CMK (cell line): ENCODE results near the gene FAP.
A peak's percentile ranks its signal among the peaks of the same experiment; 100 is the strongest.

Source experiments
- DNase-seq: peaks from one replicate; pipeline ENCODE4 v3.0.0-alpha.2; 2010; ENCODE audit warnings: low read depth

Gene FAP

GRCh38 chr2:162243294-162243693 lies at the start of gene FAP:
Gene FAP, minus strand, starts transcription at chr2:162243445. Its CDS starts 118 bp downstream, at chr2:162243327.
- no peak for DNase-seq

GRCh38 chr2:162291748-162292147 lies 48.5 kb upstream of the FAP start:
- no peak for DNase-seq

GRCh38 chr2:162282765-162283425 lies 39.6 kb upstream of the FAP start:
- DNase-seq: no peak

DNA sequence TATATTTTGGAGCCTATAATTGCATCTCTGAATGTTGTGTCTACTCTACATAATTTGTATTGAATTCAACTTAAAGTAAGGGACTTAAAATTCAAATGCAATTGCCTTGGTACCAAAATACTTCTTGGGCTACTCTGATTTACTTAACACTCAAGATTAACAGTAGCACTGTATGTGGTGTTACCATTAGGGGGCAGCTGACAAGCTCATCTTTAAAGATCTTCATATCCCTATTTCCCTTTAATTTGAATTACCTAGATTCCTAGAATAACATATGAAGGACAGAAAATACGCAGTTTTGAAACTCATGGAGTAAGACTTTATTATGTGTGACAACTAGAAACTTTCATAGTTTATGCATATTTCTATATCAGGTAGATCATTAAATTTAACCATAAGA lies 37.4 kb upstream of the FAP start:
- DNase-seq: no peak

- DNase-seq: no peak
These were observed 34.1 kb upstream of the FAP start for GRCh38 chr2:162277381-162277780.

GRCh38 chr2:162267996-162268395 lies 24.8 kb upstream of the FAP start:
- DNase-seq: no peak

GRCh38 chr2:162267496-162267895 lies 24.3 kb upstream of the FAP start:
- no peak for DNase-seq

- DNase-seq: no peak
These were observed 23.2 kb upstream of the FAP start for GRCh38 chr2:162266460-162266760.

DNA sequence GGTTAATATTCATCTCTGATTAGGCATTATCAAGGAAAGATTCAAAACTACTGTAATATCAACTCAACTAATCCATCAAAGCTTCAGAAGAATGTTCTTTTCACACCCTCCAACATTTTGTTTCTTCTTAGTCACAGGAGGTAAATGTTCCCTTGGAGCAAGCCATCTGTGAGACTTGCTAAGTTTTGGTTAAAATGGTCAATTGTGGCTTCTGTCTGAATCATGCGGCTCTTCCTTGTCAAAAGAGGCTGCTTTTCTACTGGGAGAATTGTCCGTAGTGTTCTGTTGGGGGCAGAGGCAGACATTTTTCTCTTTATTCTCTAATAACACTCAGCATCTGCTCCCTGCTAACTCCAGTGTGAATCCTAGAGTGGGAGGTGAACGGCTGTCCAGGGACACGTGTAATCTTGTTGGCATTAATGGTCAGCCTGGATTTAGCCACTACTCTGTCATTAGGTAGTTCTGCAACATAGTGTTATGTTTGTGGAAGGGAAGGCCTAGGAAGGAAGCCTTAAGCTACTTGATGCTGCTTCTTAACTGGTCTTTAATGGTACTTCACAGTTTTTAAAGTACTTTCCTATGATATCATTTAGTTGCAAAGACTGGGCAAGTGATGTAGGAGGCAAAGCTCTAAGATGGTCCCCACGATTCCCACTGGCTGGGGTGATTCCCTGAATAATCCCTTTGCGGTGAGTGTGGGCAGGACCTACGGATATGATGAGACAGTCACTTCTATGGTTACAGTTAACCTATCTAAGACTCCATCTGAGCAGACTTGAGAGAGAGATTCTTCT lies 22.6 kb upstream of the FAP start:
- no peak for DNase-seq

DNA sequence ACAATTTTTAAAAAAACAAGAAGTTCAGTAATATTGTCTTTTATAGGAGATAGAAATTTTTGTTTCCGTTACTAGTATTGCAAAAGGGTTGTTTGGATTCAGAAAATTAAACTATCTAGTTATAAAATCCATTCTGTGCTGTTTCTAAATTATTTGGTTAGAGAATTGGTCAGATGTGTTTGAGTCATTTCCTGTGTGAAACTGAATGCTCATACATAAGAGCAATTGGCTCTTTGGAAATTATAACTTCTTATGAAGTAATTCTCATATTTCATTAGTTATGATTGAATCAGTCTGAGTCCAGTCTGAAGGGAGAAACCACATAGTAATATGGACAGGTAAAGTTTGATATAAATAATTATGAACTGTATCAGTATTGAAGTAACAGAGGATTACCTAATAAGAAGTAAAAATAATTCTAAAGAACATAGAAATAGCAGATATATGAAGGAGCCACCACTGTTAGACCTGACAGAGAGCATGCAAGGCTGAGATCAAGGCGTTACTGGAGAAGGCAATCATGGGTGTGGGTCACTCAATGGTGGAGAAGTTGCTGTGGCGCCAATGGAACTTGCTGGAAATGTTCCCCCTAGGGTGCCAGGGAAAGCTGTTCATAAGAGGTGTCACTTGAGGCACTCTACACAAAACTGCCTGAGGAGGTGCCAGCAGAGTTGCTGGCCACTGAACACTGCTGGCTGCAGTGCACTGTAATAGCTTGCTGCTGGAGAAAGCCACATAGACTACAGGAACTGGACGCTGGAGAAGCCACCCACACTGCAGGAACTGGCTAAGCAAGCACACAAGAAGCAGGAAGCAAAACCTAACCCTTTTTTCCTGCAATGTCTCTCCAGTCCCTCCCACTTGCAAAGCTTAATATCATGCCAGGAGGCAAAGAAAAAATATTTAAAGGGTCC lies 18.0 kb upstream of the FAP start:
- peak; percentile 1 for DNase-seq

DNA sequence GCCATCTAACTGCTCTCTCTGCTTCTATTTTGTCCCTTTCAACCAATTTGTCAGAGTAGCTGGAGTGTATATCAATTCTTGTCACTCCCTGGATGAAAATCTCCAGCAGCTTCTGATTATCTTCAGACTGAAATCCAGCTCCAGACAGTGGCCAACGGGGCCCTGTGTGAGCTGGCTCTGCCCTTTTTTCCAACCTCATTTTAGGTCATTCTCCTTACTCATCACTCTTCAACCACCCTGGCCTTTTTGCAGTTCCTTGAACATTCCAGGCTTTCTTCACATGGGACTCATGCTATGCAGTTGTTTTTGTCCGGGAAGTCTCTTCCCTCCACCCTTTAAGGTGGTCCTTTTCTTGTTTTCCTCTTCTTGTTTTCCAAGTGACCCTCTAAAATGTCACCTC lies 15.4 kb upstream of the FAP start:
- DNase-seq: no peak

GRCh38 chr2:162258169-162258568 lies 14.9 kb upstream of the FAP start:
- DNase-seq: no peak

DNA sequence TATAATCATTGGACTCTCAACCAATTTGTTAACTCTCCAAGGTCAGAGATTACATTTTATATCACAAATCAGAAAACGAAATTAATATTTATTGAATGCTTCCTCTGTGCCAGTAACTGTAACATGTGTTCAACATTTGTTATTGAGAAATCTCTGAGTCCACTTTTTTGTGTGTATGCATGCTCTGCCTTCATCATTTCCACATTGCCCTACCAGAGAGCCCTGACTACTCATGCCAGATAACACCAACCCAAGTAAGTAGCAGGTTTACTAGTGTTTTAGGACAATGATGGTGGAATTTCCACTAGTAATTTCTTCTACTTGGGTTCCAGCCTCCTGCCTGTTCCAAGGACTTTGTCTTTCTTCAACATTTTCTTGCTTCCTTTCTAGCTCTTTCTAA lies 14.2 kb upstream of the FAP start:
- DNase-seq: no peak

DNA sequence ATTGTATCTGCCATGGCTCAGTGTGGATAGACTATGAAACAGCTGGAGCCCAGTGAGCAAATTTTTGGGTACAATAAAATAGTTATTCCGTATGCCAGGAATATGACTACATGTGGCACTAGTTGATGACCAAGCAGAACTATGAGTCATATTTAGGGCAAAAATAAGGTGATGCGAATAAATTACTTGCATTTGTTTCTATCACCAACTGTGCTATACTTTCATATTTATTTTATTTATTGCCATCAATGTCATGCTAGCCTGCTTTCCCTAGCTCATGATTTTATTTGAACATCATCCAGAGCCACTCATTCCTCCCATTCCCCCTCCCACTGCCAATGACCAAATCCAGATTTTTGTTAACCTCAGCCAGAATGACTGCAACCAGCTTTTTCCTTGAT lies 13.3 kb upstream of the FAP start:
- DNase-seq: no peak

DNA sequence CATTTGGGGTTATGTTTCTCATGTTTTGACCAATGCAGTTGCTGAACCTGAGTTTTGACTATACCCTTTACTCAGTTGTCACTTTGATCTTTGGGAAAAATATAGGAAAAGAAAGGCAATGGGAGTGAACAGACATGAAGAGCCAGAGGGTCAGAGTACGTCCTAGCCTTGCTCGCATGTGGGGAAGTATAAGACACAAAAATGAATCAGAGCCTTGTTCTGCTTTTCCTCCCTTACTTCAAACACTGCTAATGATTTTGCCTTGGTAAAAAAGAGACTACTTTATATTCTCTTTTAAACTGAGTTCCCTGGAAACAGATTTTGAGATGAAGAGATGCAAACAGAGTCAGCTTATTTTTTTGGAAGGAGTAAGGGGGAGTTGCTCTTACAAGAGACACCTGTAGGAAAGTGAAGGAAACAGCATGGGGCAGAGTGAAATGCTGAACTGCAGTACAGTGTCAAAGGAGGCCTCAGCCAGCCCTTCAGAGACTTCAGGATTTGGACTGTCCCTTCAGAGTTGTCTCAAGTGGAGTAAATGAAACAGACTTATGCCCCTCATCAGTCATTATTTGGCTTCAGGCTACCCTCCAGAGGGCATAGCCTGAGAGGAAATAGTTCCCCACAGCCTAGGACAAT lies 11.1 kb upstream of the FAP start:
- DNase-seq: no peak

GRCh38 chr2:162253435-162253834 lies 10.2 kb upstream of the FAP start:
- DNase-seq: no peak

- no peak for DNase-seq
These were observed 8.9 kb upstream of the FAP start for GRCh38 chr2:162252153-162252552.

GRCh38 chr2:162245781-162246180 lies 2.5 kb upstream of the FAP start:
- no peak for DNase-seq

DNA sequence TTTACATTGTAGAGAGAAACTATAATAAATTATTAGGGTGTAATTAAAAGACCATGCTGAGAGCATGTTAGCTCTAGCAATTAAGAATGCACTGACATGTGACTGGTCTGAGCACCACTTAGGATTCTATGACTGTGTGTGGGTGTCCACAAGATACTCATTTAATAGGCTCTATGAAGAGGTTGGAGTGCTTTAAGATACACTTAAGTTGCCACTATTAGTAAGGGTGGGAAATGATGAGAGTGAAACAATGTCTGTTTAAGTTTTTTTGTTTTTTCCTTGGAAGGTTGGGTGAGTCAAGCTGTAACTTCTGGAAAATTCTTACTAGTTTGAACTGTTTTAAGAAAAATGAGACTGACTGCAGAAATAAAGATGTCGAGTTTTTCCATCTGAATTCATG lies 1.8 kb upstream of the FAP start:
- DNase-seq: no peak

GRCh38 chr2:162244541-162245031 lies 1.3 kb upstream of the FAP start:
- DNase-seq: no peak

DNA sequence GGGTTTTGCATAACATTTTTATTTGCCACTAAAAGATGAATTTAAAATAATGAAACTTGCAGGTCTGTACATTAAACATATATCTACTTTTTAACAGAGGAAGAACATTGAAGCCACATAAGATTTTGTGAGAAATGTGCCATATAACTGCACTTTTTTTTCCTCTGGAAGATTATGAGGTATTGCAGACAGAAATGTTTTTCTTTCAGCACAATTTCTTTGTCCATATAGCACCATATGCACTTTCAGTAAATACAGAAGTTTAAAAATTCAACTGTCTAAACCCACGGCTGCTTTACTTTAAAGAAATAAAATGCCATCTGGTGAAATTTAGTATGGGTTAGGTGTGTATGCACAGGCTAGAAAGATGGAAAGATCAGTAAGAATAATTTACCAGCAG lies 470 bp upstream of the FAP start:
- no peak for DNase-seq

DNA sequence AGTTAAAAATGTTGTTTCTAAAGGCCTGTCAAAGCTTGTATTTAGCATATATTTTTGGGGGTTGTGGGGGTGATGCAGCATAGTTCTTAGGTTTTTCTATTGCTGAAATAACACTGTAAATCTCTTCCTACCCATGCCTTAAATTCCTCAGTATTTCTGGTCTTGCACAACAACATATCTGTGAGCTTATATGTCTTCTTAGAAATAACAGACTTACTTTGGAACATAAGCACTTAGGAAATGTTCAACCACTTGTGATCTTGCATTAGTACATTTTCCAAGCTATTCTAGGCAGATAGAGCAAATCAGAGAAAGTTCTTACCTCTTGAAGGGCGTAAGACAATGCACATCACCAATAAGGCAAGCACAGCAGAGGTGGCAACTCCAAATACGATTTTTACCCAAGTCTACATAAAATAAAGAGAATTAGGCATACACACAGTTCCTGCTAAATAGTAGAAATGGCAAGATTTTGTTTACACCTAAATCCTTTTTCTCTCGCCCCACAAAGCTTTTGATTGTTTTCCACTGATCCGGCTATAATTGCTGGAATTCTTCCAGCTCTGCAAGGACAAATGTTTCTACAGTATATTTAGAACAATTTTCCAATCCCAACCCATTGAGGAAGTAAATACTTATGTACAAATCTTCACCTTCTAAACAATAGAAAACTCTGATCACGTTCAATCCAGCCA lies 512 bp downstream of the FAP start:
- no peak for DNase-seq
